Measurements from ENCODE around the gene RAVER1.

- no peak for TF ChIP-seq EZH2phosphoT487 (IDR thresholded peaks at IDR 0.05; ENCODE audit: insufficient read depth, low read depth)
- no peak for TF ChIP-seq EZH2 (IDR thresholded peaks at IDR 0.05; ENCODE audit: insufficient read depth, poor library complexity, severe bottlenecking)
Observed at GRCh38 chr19:10299545-10300458, 33.5 kb downstream of the RAVER1 start.
